ENCODE measurements around the gene SDHAF2. TPM values are rescaled to one million over a fixed set of nuclear protein-coding genes. Genes with fewer than 3 reads are reported as not detected.

SDHAF2 gene
- total RNA-seq, 1 experiment from 2014 or later, result 52.1 TPM

DNA sequence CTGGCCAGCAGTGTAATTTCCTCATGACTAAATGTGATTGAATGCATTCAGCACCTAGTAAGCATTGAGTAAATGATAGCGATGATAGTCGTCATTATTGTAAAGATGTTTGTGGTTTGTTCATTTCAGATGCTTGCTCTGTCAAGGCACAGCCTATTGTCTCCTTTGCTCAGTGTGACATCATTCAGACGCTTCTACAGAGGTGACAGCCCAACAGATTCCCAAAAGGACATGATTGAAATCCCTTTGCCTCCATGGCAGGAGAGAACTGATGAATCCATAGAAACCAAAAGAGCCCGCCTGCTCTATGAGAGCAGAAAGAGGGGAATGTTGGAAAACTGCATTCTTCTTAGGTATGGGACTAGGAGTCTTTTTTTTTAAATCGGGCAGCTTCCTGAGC lies 7.6 kb downstream of the SDHAF2 start:
- peaks cover 6% of the 10 kb centered on the region; the same call in 1 of the 2 replicates for H3K36me3 ChIP-seq (ENCODE audit: control insufficient read depth, insufficient read depth, low read length)
- no peak for TF ChIP-seq CTCF (IDR thresholded peaks at IDR 0.05; ENCODE audit: insufficient read depth in 1 of 2, low read depth in 1 of 2, low read length in 1 of 2, severe bottlenecking in 1 of 2, unreplicated experiment in 1 of 2)
- Mint-ChIP-seq H3K4me1 (ENCODE audit: low read depth, unreplicated experiment) (peaks cover 14% of the 10 kb centered on the region), H3K4me3 (ENCODE audit: unreplicated experiment) (no peak overlapping the region), H3K27ac (ENCODE audit: unreplicated experiment) (no peak overlapping the region), H3K27me3 (ENCODE audit: insufficient read depth, unreplicated experiment) (no peaks in the 10 kb centered on the region), H3K9me3 (ENCODE audit: unreplicated experiment) (no peaks in the 10 kb centered on the region), H3K36me3 (ENCODE audit: insufficient read depth, unreplicated experiment) (peaks cover 92% of the 10 kb centered on the region)
- ChIA-PET POLR2A (no interaction called here), CTCF (no interaction called here)
- BruUV-seq (replicated peaks), result no TSS peak
- intact Hi-C loops (cut with micrococcal nuclease; ENCODE audit: unreplicated experiment), result no loop called here
- H3K4me3 ChIP-seq (ENCODE audit: low read depth, low read length), result no peak overlapping the region
- DNase-seq, result no peak
- H3K27me3 ChIP-seq (replicated peaks; ENCODE audit: control insufficient read depth, insufficient read depth, low read length), result no peaks in the 10 kb centered on the region
- H3K4me1 ChIP-seq, result peaks cover 12% of the 10 kb centered on the region
- no peaks in the 10 kb centered on the region for H3K9me3 ChIP-seq

DNA sequence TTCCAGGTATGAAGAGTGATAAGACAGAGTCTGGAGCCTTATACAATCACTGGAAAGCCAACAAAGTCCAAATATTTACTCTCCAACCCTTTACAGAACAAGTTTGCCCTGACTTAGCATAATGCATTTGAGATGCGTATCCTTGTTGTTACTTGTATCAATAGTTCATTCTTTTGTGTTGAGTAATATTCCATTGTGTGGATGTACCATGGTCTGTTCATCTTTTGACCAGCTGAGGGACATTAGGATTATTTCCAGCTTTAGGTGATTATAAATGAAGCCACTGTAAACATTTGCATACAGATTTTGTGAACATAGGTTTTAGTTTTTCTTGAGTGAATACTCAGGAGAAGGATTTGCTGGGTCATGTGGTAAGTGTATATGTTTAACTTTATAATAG lies 9.7 kb downstream of the SDHAF2 start:
- Mint-ChIP-seq H3K4me1 (ENCODE audit: low read depth, unreplicated experiment) (peaks cover 14% of the 10 kb centered on the region), H3K27ac (ENCODE audit: unreplicated experiment) (peak overlapping the region; percentile 13), H3K27me3 (ENCODE audit: insufficient read depth, unreplicated experiment) (no peaks in the 10 kb centered on the region), H3K9me3 (ENCODE audit: unreplicated experiment) (no peaks in the 10 kb centered on the region), H3K36me3 (ENCODE audit: insufficient read depth, unreplicated experiment) (peaks cover 93% of the 10 kb centered on the region), H3K4me3 (ENCODE audit: unreplicated experiment) (no peak overlapping the region)
- Histone ChIP-seq H3K4me1 (peaks cover 12% of the 10 kb centered on the region), H3K4me3 (ENCODE audit: low read depth, low read length) (no peak overlapping the region), H3K9me3 (no peaks in the 10 kb centered on the region), H3K27me3 (replicated peaks; ENCODE audit: control insufficient read depth, insufficient read depth, low read length) (no peaks in the 10 kb centered on the region), H3K36me3 (ENCODE audit: control insufficient read depth, insufficient read depth, low read length) (peaks cover 7% of the 10 kb centered on the region; the same call in 1 of the 2 replicates)
- intact Hi-C loops (cut with micrococcal nuclease; ENCODE audit: unreplicated experiment), result no loop called here
- POLR2A ChIA-PET, result interaction anchor here (1.1 kb wide), 1 partner anchor 10 kb away, joined by 4 read pairs; the partner anchor contains the start of genes CPSF7 and SDHAF2
- no peak for TF ChIP-seq CTCF (IDR thresholded peaks at IDR 0.05; ENCODE audit: insufficient read depth in 1 of 2, low read depth in 1 of 2, low read length in 1 of 2, severe bottlenecking in 1 of 2, unreplicated experiment in 1 of 2)
- CTCF ChIA-PET, result interaction anchor here (0.6 to 0.8 kb wide), 2 partner anchors 47 to 103 kb away, joined by 3 to 9 read pairs; partner anchors contain the start of gene TMEM216
- no TSS peak for BruUV-seq (replicated peaks)
- DNase-seq, result peak in 1 of 2 experiments; percentile 20

- no peaks in the 10 kb centered on the region for H3K9me3 ChIP-seq
- Mint-ChIP-seq H3K27ac (ENCODE audit: unreplicated experiment) (peak overlapping the region; percentile 0), H3K27me3 (ENCODE audit: insufficient read depth, unreplicated experiment) (no peaks in the 10 kb centered on the region), H3K4me3 (ENCODE audit: unreplicated experiment) (no peak overlapping the region), H3K36me3 (ENCODE audit: insufficient read depth, unreplicated experiment) (peaks cover 90% of the 10 kb centered on the region), H3K9me3 (ENCODE audit: unreplicated experiment) (no peaks in the 10 kb centered on the region), H3K4me1 (ENCODE audit: low read depth, unreplicated experiment) (peaks cover 14% of the 10 kb centered on the region)
- H3K4me3 ChIP-seq (ENCODE audit: low read depth, low read length), result no peak overlapping the region
- TF ChIP-seq CTCF (IDR thresholded peaks at IDR 0.05; ENCODE audit: insufficient read depth in 1 of 2, low read depth in 1 of 2, low read length in 1 of 2, severe bottlenecking in 1 of 2, unreplicated experiment in 1 of 2), result no peak
- intact Hi-C loops (cut with micrococcal nuclease; ENCODE audit: unreplicated experiment), result no loop called here
- no peaks in the 10 kb centered on the region for H3K27me3 ChIP-seq (replicated peaks; ENCODE audit: control insufficient read depth, insufficient read depth, low read length)
- DNase-seq, result no peak
- BruUV-seq (replicated peaks), result no TSS peak
- ChIA-PET CTCF (interaction anchor here (0.6 kb wide), 1 partner anchor 225 kb away, joined by 4 read pairs; no protein-coding TSS in a partner anchor), POLR2A (interaction anchor here (0.9 kb wide), 1 partner anchor 13 kb away, joined by 5 read pairs; the partner anchor contains the start of genes CPSF7 and SDHAF2)
- H3K4me1 ChIP-seq, result peaks cover 12% of the 10 kb centered on the region
- peaks cover 11% of the 10 kb centered on the region for H3K36me3 ChIP-seq (ENCODE audit: control insufficient read depth, insufficient read depth, low read length)
These were observed 12.7 kb downstream of the SDHAF2 start for GRCh38 chr11:61442616-61443015.
